NAMALWA (cell line): ENCODE results near the gene BAAT.

ENCODE experiments used
- DNase-seq: peaks from one replicate; pipeline ENCODE4 v3.0.0-alpha.2; 2015; ENCODE audit warnings: low spot score

The BAAT gene

GRCh38 chr9:101315112-101315450 lies 69.7 kb downstream of the BAAT start:
- no peak for DNase-seq

- DNase-seq = no peak
Observed at GRCh38 chr9:101312661-101313060, 72.1 kb downstream of the BAAT start.

- peak; percentile 88 for DNase-seq
Observed at GRCh38 chr9:101311758-101312420, 72.9 kb downstream of the BAAT start.

- no peak for DNase-seq
Observed at GRCh38 chr9:101311191-101311590, 73.6 kb downstream of the BAAT start.
